Right atrium auricular region (tissue), 2 donors: ENCODE data around the gene TMEFF2. TPM values are rescaled to one million over a fixed set of nuclear protein-coding genes. Genes with fewer than 3 reads are reported as not detected.
"Not testable (repeated sequence)": the region's sequence is repeated elsewhere in the genome, so short reads cannot be mapped to it uniquely, and the experiment has no call there.

Experiments
- DNase-seq: peaks from one replicate; pipeline ENCODE4 v3.0.0-alpha.2; 2019; ENCODE audit warnings: low spot score
- H3K27ac ChIP-seq, 2 donors: fragments of 200-600 bp; sonication (generic); 1 replicate in 1 of 2; 2 replicates in 1 of 2; pipeline ENCODE4 v1.5.1; 2016 to 2019
- H3K27me3 ChIP-seq, 2 donors: fragments of 200-600 bp; sonication (generic); one replicate each; pipeline versions ENCODE4 v1.5.1 to v1.6.0; 2017 to 2019
- H3K36me3 ChIP-seq: fragments of 200-600 bp; sonication (generic); one replicate; pipeline ENCODE4 v1.5.1; 2016
- H3K4me1 ChIP-seq, 2 donors: fragments of 200-600 bp; sonication (generic); one replicate each; pipeline versions ENCODE4 v1.5.1 to v1.6.0; 2017 to 2019
- H3K4me3 ChIP-seq, 2 donors: fragments of 200-600 bp; sonication (generic); 1 replicate in 1 of 2; 2 replicates in 1 of 2; pipeline ENCODE4 v1.5.1; 2017 to 2019; ENCODE audit warnings: mild to moderate bottlenecking in 1 of 2, moderate library complexity in 1 of 2
- H3K9me3 ChIP-seq, 2 donors: fragments of 200-600 bp; sonication (generic); one replicate each; pipeline ENCODE4 v1.5.1; 2019
- total RNA-seq, 2 donors: library from RNA; depleted of rRNA; stranded (reverse); fragments of >200 nt; gene quantifications; one replicate each; pipeline ENCODE4 v1.1.0, GENCODE V29; 2016
- TF ChIP-seq, protein P1 (sequence below), 2 donors: fragments of 200-600 bp; sonication (generic); IDR thresholded peaks; one replicate each; pipeline ENCODE4 v1.5.1; 2019; ENCODE audit warnings: antibody characterized with exemption in 2 of 2

The TMEFF2 gene
- total RNA-seq, 2 donors from 2014 or later, result 0.56 TPM; not detected in 1

DNA sequence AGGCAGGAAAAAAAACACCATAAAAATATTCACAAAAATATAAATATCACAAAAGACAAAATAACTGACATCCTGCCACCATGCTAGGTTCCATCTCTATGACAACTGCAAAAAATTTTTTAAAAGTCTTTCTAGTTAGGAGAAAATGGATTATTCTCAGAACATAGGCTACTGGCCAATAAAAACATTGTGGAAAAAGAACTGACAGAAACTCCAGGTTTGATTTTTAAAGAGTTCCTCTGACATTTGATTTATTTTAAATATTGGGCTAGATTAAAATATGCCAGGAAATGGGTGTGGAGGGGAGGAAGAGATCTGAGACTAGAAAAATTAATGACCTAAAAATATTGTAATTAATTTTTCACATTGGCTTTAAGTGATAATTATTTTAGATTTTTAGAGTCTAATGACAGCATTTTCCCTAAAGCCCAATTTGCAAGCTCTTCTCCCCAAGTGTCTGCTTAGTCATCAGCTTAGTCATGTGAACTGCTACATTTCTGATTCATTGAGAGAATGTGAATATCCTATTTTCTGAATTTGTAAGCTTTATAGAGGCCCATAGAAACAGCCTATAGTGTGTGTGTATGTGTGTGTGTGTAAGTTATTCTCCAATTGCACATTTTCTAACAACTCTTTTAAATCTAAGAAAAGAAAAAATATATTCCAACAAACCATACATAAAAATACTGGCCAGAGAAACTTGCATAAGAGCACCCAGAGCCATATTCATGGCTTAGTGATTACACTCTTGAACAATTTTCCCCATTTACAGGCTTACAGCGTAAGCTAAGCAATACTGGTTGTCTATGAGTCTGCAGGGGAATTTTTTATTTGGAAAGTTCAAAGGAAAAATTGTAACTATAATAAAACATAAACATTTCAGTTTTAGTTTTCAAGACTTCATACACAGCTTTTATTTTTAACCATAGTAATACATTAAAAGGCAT, 48.4 kb downstream of the TMEFF2 start:
- DNase-seq, result no peak
- Histone ChIP-seq H3K4me3 (no peak overlapping the region), H3K4me1 (peaks cover 0 to 20% of the 10 kb centered on the region in 2 donors), H3K36me3 (no peaks in the 10 kb centered on the region), H3K27ac (no peak overlapping the region), H3K9me3 (no peaks in the 10 kb centered on the region), H3K27me3 (no peaks in the 10 kb centered on the region)
- TF ChIP-seq, protein P1, sequence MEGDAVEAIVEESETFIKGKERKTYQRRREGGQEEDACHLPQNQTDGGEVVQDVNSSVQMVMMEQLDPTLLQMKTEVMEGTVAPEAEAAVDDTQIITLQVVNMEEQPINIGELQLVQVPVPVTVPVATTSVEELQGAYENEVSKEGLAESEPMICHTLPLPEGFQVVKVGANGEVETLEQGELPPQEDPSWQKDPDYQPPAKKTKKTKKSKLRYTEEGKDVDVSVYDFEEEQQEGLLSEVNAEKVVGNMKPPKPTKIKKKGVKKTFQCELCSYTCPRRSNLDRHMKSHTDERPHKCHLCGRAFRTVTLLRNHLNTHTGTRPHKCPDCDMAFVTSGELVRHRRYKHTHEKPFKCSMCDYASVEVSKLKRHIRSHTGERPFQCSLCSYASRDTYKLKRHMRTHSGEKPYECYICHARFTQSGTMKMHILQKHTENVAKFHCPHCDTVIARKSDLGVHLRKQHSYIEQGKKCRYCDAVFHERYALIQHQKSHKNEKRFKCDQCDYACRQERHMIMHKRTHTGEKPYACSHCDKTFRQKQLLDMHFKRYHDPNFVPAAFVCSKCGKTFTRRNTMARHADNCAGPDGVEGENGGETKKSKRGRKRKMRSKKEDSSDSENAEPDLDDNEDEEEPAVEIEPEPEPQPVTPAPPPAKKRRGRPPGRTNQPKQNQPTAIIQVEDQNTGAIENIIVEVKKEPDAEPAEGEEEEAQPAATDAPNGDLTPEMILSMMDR (IDR thresholded peaks at IDR 0.05), result no peak

DNA sequence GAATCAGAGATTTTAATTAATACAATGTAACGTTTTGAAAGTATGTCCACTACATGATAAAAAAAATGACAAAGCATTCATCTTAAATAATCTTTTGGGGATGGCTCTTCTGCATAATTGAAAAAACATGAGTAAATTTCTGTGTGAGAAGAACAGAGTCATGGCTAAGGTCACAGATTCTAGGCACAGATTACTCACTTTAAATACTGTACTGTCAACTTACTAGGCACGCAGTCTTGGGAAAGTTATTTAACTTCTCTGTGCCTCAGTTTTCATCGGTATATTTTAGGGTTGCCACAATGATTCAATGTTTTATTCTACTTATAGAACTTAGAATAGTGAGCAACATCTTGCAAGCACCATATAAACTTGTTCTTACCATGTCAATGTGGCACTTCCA, 49.2 kb downstream of the TMEFF2 start:
- H3K4me3 ChIP-seq, result no peak overlapping the region
- H3K4me1 ChIP-seq, result peaks cover 0 to 20% of the 10 kb centered on the region in 2 donors
- DNase-seq, result no peak
- H3K36me3 ChIP-seq, result no peaks in the 10 kb centered on the region
- H3K27ac ChIP-seq, result no peak overlapping the region
- TF ChIP-seq, protein P1 (IDR thresholded peaks at IDR 0.05), result no peak
- H3K9me3 ChIP-seq, result no peaks in the 10 kb centered on the region
- no peaks in the 10 kb centered on the region for H3K27me3 ChIP-seq

DNA sequence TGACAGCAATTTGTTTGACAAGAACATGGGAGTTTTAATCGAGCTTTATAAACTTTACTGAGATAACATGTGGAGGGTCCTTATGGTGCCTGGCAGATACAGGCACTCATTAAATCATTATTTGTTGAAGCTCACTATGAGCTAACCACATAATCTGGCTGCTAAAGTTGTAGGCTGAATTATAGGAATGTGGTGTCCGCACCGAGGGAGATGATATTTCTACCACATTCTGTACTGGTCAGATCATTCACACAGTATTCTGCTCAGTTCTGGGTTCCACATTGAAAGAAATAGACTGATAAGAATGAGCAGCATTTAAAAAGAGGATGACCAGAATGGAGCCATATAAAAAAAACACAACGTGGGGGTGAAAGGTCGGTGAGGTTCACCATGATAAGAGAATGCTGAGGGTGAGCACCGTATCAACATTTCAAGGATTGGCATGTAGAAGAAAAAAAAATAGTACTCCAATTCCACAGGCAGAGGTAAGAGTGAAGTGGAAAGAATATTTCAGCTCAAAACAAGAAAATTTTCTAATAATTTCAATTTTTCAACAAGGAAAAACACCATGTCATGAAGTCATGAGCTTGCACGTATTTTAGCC, 54.4 kb downstream of the TMEFF2 start:
- no peak for DNase-seq
- Histone ChIP-seq H3K4me1 (no peaks in the 10 kb centered on the region), H3K9me3 (no peaks in the 10 kb centered on the region), H3K27ac (no peak overlapping the region), H3K27me3 (no peaks in the 10 kb centered on the region), H3K36me3 (no peaks in the 10 kb centered on the region), H3K4me3 (no peak overlapping the region)
- TF ChIP-seq, protein P1 (IDR thresholded peaks at IDR 0.05), result no peak

DNA sequence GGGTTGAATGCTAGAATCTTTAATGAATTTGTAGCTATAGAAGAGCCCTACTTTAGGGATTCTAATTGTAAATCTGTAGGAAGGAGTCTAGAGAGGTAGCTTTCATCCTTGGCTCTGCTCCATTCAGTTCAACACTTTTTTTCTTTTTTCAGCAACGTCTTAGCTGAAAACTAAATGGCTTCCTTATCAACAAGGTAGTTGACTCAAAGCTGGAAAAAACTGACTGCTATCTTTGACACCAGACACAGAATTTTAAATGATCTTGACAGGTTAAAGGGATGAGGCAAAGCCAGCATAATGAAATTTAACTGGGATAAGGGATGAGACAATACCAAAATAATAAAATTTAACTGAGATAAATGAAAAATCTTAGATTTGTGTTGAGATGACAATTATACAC, 54.9 kb downstream of the TMEFF2 start:
- no peak for DNase-seq
- TF ChIP-seq, protein P1 (IDR thresholded peaks at IDR 0.05), result no peak
- H3K4me1 ChIP-seq, result no peaks in the 10 kb centered on the region
- H3K27ac ChIP-seq, result no peak overlapping the region
- H3K36me3 ChIP-seq, result no peaks in the 10 kb centered on the region
- no peaks in the 10 kb centered on the region for H3K9me3 ChIP-seq
- no peak overlapping the region for H3K4me3 ChIP-seq
- H3K27me3 ChIP-seq, result no peaks in the 10 kb centered on the region

DNA sequence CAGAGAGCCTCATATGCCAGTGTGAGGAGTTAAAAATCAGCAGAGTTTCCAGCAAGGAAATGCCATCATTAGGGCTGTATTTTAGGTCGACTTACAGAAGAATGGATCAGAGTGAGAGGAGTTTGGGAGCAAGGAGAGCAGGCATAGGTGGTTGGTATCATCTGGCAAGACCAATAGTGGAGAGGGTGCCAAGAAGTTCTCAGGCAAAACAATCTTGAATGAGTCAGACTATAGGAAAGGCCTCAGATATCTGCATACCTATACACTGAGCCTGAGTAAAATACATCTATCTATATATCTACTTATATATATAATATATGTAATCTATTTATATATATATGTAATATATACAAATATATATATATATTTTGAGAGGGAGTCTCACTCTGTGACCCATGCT, 57.3 kb downstream of the TMEFF2 start:
- TF ChIP-seq, protein P1 (IDR thresholded peaks at IDR 0.05), result no peak
- Histone ChIP-seq H3K27me3 (no peaks in the 10 kb centered on the region), H3K36me3 (no peaks in the 10 kb centered on the region), H3K4me1 (no peaks in the 10 kb centered on the region), H3K4me3 (no peak overlapping the region), H3K27ac (no peak overlapping the region), H3K9me3 (no peaks in the 10 kb centered on the region)
- DNase-seq, result no peak

DNA sequence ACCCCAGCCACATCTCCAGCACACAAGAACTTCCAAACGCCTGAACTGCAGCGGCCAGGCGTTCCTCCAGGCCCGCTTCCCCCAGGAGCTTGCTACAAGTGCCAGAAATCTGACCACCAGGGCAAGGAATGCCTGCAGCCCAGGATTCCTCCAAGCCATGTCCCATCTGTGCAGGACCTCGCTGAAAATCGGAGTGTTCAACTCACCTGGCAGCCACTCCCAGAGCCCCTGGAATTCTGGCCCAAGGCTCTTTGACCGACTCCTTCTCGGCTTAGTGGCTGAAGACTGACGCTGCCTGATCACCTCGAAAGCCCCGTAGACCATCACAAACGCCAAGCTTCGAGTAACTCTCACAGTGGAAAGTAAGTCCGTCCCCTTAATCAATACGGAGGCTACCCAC, 62.1 kb downstream of the TMEFF2 start:
- H3K27ac ChIP-seq, DNase-seq, H3K4me1 ChIP-seq, H3K9me3 ChIP-seq, H3K27me3 ChIP-seq, H3K36me3 ChIP-seq, H3K4me3 ChIP-seq: not testable (repeated sequence)

DNA sequence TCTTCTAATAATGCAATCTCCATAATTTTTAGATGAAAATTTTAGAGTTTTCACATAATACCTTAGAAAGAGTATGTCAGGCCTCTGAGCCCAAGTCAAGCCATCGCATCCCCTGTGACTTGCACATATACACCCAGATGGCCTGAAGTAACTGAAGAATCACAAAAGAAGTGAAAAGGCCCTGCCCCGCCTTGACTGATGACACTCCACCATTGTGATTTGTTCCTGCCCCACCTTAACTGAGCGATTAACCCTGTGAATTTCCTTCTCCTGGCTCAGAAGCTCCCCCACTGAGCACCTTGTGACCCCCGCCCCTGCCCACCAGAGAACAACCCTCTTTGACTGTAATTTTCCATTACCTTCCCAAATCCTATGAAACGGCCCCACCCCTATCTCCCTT, 64.4 kb downstream of the TMEFF2 start:
- not testable (repeated sequence) for H3K4me1 ChIP-seq, H3K27ac ChIP-seq, H3K9me3 ChIP-seq, H3K27me3 ChIP-seq, H3K4me3 ChIP-seq, H3K36me3 ChIP-seq, DNase-seq
